Ramos (cell line): ENCODE results near the gene TMEM131L.

Experiments
- in situ Hi-C: fragments of 300-500 bp; cut with MboI; formaldehyde crosslinking; loops from one replicate; pipeline ENCODE4 v1.14.3; 2022; ENCODE audit warnings: low sequenced_read_pairs; ENCODE audit not compliant: unreplicated experiment

TMEM131L gene

GRCh38 chr4:153472122-153473037 is 6.2 kb downstream of the TMEM131L start:
- in situ Hi-C loops = no loop called here

GRCh38 chr4:153474251-153474650 is 8.1 kb downstream of the TMEM131L start:
- in situ Hi-C loops = no loop called here

- in situ Hi-C loops = no loop called here
These were observed 10.8 kb downstream of the TMEM131L start for GRCh38 chr4:153476829-153477574.

DNA sequence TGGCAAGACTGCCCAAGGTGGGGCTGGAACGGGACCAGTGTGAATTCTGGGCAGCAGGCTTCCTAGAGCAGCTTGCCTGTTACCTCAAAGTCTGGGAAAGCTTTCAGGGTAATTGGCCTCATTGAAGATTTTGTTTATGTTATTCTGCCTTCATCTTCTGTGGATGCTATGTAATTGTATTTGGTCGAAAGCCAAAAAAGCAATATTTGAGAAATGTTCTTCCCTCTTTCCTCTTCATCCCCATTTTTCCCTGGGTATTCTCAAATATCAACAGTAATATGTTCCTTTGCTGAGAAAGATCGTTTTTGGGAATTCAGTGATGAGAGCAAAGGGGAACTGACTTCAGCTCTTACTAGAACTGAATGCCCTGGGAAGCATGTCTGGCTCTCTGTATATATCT is 12.9 kb downstream of the TMEM131L start:
- in situ Hi-C loops = no loop called here

GRCh38 chr4:153480704-153481103 is 14.5 kb downstream of the TMEM131L start:
- in situ Hi-C loops = no loop called here

DNA sequence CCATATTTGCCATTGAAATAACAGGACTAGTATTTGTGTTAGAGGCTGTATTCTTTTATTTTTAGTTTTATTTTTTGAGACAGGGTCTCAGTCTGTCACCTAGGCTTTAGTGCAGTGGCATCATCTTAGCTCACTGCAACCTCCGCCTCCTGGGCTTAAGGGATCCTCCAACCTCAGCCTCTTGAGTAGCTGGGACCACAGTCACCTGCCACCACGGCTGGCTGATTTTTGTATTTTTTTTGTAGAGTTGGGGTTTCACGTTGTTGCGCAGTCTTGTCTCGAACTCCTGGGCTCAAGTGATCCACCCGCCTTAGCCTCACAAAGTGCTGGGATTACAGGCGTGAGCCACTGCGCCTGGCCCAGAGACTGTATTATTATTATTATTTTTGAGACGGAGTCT is 15.3 kb downstream of the TMEM131L start:
- in situ Hi-C loops = no loop called here

DNA sequence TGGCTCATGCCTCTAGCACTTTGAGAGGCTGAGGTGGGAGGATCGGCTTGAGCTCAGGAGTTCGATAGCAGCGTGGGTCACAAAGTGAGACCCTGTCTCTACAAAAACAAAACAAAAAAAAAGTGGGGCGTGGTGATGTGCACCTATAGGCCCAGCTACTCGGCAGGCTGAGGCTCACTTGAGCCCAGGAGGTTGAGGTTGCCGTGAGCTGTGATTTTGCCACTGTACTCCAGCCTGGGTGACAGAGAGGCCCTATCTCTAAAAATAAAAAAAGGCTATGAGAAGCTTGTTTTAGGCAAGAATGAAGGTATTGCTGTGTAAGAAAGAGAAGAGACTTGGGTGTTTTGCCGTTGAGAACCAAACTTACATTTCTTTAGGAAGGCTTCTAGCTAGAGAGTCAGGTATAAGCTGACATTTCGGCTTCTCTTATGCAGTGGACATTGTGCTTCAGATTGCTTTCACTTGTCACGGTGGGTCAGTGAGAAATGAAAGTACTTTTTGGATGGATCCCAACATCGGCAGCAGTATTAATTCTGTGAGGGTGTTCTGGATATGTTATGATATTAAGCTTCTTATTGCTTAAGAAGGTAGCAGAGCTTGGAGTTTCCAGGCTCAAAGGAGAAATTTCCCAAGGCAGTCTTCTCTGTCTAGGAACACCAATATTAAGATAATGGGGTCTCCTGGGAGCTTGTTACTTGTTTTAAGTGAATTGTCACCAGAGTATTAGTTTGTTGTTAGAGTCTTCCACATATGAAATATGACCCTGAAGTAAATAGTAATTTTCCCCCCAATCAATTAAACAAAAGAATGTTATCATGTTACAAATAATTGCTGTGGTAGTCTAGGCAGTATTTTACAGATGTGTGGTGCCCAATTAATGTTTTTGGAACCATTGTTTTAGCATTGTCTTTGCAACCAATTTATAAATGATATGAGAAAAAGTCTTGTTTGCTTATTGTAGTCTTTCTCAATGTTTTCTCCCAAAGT is 17.6 kb downstream of the TMEM131L start:
- in situ Hi-C loops = no loop called here

DNA sequence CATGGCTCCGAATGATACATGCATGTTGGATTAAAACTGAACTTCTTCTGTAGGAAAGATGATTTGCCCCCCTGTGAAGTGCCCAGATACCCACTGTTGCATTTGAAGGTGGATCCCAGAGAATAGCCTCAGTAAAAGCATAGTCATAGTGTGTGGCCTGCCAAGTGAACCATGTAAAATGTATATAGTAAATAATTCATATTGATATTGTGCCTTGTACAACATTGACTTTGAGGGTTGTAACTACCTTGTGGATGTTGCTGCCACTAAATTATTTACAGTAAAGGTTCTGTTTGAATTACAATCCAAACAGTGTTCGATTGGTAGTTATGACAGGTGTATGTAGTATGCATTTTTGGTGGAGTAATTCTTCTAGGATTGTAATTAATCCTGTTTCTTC is 19.2 kb downstream of the TMEM131L start:
- in situ Hi-C loops = no loop called here

DNA sequence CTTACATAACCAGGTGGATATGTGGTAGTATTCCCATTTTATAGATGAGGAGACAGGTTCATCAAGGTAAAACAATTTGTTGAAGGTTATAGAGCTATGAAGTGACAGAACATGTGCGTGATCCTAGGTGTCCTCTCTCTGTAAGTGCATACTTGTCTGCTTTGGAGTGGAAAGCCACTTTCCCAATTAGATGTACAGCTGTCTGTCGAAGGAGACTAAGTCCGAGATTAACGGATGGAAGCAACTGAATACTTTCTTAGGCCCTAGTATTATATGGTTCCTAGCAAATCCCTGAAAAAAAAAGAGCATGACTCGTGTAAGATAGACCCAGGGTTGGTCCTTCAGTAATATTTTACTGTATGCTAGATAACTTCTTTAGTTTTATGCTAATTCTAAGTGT is 19.7 kb downstream of the TMEM131L start:
- in situ Hi-C loops = no loop called here

GRCh38 chr4:153486281-153487151 is 20.4 kb downstream of the TMEM131L start:
- in situ Hi-C loops = no loop called here

DNA sequence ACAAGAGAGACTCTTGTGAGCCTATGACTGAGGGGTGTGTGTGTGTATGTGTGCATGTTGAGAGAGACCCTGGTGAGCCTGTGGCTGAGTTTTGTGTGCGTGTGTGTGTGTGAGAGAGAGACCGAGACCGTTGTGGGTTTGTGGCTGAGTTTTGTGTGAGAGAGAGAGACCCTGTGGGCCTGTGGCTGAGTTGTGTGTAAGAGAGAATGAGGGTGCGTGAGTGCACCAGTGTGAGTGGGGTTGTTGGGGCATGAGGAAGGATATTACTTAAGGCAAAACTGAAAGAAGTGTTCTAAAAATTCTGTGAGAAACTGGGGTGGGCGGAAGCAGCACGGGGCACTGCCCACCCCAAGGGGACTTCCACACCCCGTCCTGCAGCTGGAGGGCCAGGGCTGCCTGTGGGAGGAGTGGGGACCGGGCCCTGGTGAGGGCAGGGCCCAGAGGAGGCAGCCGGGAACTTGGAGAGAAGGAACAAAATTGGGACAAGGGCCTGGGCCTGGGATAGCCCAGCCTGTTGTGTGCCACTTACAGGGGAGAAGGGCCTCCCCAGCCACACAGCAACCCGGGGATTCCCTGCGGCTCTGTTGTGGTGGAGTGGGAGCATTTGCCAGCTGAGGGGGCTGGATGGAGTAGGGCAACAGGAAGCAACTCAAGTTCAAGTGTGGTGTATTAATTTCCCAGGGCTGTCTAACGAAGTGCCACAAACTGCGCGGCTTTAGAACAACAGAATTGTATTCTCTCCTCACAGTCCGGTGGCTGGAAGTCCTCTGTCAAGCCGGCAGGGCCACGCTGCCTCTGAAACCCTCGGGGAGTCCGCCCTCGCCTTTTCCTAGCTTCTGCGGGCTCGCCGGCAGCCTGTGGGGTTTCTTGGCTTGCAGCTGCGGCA is 22.1 kb downstream of the TMEM131L start:
- in situ Hi-C loops = no loop called here

- in situ Hi-C loops = no loop called here
These were observed 23.8 kb downstream of the TMEM131L start for GRCh38 chr4:153489856-153490558.

GRCh38 chr4:153490985-153491483 is 24.9 kb downstream of the TMEM131L start:
- in situ Hi-C loops = no loop called here

DNA sequence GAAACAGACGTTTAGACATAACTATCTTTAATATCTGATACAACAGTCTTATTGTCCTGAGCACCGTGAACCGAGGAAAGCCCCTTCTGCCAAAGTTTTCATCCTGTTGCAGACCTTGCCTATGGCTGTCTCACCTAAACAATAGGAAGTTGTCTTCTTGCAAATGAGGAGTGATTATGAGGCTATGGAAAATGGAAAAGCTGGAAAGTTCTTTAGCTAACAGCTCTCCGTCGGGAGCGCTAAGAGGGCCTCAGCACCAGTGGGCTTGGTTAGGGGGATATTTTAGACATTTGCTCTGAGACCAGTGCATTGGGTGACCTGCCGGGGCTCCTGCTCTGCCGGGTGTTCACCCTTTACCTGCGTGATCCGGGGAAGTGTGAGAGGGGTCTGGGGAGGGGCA is 28.4 kb downstream of the TMEM131L start:
- in situ Hi-C loops = no loop called here

DNA sequence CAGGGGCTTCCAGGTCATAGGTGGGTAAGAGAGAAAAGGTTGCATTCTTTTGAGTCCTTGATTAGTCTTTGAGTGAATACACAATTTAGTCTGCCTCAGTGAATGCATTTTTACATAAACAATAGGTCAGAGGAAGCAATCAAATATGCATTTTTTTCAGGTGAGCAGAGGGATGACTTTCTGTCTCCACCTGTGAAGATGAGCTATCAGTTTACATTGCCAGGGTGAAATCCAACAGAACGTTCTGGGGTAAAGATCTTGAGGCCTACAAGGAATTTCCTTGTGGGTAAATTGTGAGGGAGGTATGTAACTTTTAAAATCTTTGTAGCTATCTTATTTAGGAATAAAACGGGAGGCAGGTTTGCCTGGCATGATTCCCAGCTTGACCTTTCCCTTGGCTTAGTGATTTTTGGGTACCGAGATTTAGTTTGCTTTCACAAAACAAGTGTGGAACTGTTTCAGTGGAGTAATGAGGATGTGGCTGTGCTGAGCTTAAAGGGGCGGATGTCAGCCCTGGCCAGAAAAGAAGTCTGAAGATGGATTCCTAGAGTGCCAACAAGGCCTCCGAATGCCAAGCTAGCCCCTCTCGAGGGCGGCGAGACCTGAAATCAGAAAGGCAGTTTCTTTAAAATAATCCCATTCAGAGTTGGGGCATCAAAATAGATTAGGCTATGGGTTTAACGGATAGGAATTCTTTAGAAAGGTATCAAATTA is 29.5 kb downstream of the TMEM131L start:
- in situ Hi-C loops = no loop called here

DNA sequence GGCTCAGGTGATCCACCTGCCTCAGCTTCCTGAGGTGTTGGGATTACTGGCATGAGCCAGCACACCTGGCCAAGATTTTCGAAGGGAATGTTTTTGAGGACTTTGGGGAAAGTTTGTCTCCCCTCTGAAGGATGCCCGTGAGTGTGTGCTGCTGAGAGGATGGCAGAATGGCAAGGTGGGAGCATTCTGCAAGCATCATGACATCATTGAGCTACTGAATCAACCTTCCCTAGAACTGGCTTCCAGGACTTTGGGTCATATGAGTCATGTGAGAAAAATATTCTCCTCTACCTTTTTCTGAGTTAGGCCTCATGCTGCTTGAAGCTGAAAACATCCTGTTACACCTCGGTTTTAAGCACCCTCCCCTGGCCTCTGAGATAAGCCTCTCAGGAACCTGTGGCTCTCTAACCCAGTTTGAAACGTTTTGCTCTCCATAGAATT is 31.0 kb downstream of the TMEM131L start:
- in situ Hi-C loops = no loop called here
